GM12864 (cell line): ENCODE data around the gene MAGI1.

Experiments used
- DNase-seq: peaks from one replicate; pipeline ENCODE4 v3.0.0-alpha.2; 2011; ENCODE audit warnings: low read depth
- H3K4me3 ChIP-seq: 2 replicates; pipeline ENCODE4 v1.5.1; 2011; ENCODE audit warnings: mild to moderate bottlenecking, low read depth, low read length, control low read depth
- TF ChIP-seq, protein P1 (sequence below): IDR thresholded peaks from 2 replicates; pipeline ENCODE4 v1.5.1; 2011; ENCODE audit warnings: low read depth, mild to moderate bottlenecking, moderate library complexity, low read length, control low read depth, inconsistent platforms; ENCODE audit errors: missing control alignments

MAGI1 gene

DNA sequence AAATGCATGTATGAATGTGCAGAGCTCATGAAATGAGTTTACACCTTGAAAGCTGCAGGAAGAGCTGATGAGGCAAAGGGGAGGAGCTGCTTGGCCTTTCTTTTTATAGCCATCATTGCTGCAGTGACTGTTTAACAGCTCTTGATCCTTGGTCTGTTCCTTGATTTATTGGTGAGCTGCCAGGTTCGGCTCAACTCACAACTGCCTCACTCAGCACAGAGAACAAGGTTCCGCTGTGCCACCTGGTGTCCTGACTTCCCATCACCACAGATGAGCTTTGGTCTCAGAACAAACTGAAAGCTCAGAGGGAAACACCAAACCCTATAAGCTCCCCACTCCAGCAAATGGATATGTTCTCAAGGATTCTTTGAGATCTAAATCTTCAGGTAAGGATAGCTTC lies 626.1 kb downstream of the MAGI1 start:
- no peak overlapping the region for H3K4me3 ChIP-seq
- TF ChIP-seq, protein P1, sequence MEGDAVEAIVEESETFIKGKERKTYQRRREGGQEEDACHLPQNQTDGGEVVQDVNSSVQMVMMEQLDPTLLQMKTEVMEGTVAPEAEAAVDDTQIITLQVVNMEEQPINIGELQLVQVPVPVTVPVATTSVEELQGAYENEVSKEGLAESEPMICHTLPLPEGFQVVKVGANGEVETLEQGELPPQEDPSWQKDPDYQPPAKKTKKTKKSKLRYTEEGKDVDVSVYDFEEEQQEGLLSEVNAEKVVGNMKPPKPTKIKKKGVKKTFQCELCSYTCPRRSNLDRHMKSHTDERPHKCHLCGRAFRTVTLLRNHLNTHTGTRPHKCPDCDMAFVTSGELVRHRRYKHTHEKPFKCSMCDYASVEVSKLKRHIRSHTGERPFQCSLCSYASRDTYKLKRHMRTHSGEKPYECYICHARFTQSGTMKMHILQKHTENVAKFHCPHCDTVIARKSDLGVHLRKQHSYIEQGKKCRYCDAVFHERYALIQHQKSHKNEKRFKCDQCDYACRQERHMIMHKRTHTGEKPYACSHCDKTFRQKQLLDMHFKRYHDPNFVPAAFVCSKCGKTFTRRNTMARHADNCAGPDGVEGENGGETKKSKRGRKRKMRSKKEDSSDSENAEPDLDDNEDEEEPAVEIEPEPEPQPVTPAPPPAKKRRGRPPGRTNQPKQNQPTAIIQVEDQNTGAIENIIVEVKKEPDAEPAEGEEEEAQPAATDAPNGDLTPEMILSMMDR, result no peak
- no peak for DNase-seq

DNA sequence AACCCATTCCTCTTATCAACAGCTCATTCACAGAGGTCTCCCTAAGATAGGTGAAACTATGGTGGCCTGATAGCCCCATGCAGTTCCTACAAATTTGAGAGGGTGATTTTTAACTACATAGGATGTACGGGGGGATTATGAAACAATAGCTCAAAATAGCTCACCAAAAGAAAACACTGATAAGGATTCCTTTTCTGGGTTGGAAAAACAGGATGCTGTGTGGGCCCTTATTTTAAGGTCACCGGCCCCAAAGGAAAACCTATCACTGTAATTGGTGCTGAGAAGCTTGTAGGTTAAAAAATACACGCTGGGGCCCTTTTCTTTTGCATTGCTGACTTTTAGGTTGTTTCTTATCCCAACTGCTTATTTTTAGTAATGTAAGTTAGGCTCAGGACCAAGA lies 627.4 kb downstream of the MAGI1 start:
- TF ChIP-seq, protein P1, result no peak
- DNase-seq, result no peak
- H3K4me3 ChIP-seq, result no peak overlapping the region

DNA sequence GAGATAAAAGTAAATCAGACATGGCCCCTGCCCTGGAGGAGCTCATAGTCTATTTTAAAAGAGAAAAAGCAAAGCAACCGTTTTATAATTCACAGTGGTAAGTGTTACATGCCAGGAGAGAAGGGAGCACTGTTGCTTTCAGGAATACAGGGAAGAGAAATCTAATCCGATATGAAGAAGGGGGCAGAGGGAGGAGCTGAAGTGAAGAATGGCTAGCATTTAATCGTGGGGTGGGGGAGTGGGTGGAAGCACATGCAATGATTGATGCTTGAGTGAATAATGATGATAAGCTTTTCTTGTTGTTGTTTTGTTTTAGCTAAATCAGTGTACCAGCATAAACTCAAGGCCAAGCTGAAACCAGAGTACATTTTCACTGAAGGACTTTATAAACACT lies 629.5 kb downstream of the MAGI1 start:
- DNase-seq, result no peak
- TF ChIP-seq, protein P1, result no peak
- no peak overlapping the region for H3K4me3 ChIP-seq

DNA sequence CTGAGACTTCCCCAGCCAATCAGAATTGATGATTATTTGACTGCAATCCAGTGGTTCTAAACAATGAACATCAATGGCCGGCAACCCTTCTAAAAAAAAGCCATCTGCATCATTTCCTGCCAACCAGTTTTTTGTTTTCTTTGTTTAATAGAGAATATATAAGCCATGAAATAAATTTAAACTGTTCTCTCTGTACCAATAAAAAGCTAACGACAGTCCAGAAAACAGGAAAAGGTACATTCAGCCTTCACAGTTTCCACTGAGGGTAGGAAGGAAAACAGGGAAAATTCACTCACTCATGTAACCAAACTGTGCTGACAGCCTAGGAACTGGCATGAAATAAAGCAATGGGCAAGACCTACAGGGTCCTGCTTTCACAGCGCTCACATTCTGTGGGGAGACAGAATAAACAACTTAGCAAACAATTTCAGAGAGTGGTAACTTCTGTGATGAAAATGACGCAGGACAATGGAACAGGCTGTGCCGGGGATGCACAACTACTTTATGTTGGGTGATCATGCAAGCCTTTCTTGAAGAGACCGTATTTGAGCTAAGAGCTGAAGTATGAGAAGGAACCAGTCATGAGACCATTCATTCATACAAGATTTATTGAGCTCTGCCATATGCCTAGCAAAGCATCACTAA lies 630.1 kb downstream of the MAGI1 start:
- TF ChIP-seq, protein P1, result no peak
- no peak overlapping the region for H3K4me3 ChIP-seq
- DNase-seq, result no peak

DNA sequence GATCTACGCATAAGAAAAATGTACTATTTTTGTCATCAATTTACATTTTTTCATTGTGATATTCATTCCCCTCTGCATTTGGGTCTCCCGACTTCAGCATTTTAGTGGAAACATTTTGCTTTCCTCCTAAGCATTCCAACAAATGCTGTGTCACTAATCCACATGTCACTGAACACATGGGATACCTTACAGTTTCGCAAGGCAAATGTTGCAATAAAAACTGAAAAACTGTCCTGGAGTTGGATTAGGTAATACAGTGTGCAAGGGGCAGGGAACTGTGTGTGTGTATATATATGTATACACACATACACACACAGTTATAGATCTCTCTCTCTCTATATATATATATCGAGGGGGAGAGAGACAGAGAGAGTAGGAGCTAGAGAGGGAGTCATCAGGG lies 632.2 kb downstream of the MAGI1 start:
- TF ChIP-seq, protein P1, result no peak
- H3K4me3 ChIP-seq, result no peak overlapping the region
- no peak for DNase-seq

DNA sequence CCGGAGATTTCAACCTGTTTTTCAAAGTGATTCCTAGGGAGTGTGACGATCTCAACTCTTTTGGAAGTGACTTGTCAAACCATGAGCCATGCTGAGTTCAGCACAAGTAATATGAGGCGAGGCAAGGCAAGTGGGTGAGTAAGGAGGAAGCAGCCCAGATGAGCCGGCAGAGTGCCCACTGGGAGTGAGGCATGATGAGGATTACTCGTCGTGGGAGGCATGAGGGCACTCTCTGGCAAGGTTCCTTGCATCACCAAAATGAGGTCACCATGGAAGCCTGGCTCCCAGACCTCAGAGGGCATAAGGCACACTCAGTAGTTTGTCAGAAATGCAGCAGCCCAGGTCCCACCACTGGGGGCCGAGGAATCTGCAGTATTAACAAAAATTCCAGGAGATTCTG lies 636.1 kb downstream of the MAGI1 start:
- TF ChIP-seq, protein P1, result no peak
- no peak for DNase-seq
- H3K4me3 ChIP-seq, result no peak overlapping the region
